ENCODE data around the gene ATP1A1. TPM values are rescaled to one million over a fixed set of nuclear protein-coding genes. Genes with fewer than 3 reads are reported as not detected.

Gene ATP1A1
- total RNA-seq, 2 experiments from 2014 or later, result 251 to 262 TPM

DNA sequence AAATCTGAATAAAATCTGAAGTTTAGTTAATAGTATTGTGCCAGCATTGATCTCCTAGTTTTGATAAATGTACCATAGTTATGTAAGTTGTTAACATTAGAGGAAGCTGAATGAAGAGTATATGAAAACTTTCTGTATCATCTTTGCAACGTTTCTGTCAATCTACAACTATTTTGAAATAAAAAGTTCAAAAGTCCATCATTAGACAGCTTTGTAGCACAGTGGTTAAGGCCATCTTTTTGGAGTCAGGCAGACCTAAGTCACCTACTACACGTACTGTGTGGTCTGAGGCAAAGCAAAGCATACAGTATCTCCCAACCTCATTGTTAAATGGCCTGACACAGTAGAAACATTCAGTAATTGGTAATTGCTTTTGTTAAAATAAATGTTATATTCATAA is 47.9 kb upstream of the ATP1A1 start:
- Mint-ChIP-seq H3K27ac (peak overlapping the region; percentile 91), H3K27me3 (no peaks in the 10 kb centered on the region), H3K4me3 (peak overlapping the region; percentile 59), H3K9me3 (no peaks in the 10 kb centered on the region), H3K4me1 (ENCODE audit: low read depth) (peaks cover 94% of the 10 kb centered on the region), H3K36me3 (ENCODE audit: low read depth) (no peaks in the 10 kb centered on the region)
- Histone ChIP-seq H3K9me3 (ENCODE audit: control insufficient read depth in 1 of 2, insufficient read depth in 1 of 2, low read length in 2 of 2) (no peaks in the 10 kb centered on the region), H3K4me3 (ENCODE audit: low read length) (peak overlapping the region; percentile 22), H3K36me3 (ENCODE audit: insufficient read depth, low read length) (no peaks in the 10 kb centered on the region), H3K27me3 (ENCODE audit: control insufficient read depth in 1 of 2, insufficient read depth in 2 of 2, low read length in 2 of 2) (no peaks in the 10 kb centered on the region), H3K27ac (ENCODE audit: low read depth in 1 of 2, low read length in 2 of 2) (peak overlapping the region; percentile 18 to 85), H3K4me1 (ENCODE audit: insufficient read depth, low read length) (peaks cover 63% of the 10 kb centered on the region)
- DNase-seq (peak in 1 of 14 experiments; percentile 15), ATAC-seq (ENCODE audit: poor library complexity) (no peak)
- POLR2A ChIA-PET, result interaction anchor here (0.7 to 6.1 kb wide), 7 partner anchors 11 to 110 kb away, joined by 3 to 35 read pairs (median 5); partner anchors contain the start of gene ATP1A1
- TF ChIP-seq CTCF (IDR thresholded peaks at IDR 0.05), result no peak
- CTCF ChIA-PET, result interaction anchor here (1.7 kb wide), 1 partner anchor 10 kb away, joined by 3 read pairs; no protein-coding TSS in a partner anchor
- intact Hi-C loops (cut with DNase I, micrococcal nuclease), result loop anchor here (2.0 to 10.0 kb wide), 4 partner anchors 22 to 90 kb away; partner anchors contain the start of gene ATP1A1 (in 1 of the 2)

GRCh38 chr1:116325922-116326321 is 47.1 kb upstream of the ATP1A1 start:
- peaks cover 98% of the 10 kb centered on the region for H3K4me1 Mint-ChIP-seq (ENCODE audit: low read depth)
- H3K36me3 Mint-ChIP-seq (ENCODE audit: low read depth), result no peaks in the 10 kb centered on the region
- peak overlapping the region; percentile 91 for H3K27ac Mint-ChIP-seq
- Histone ChIP-seq H3K9me3 (ENCODE audit: control insufficient read depth in 1 of 2, insufficient read depth in 1 of 2, low read length in 2 of 2) (no peaks in the 10 kb centered on the region), H3K4me1 (ENCODE audit: insufficient read depth, low read length) (peaks cover 60% of the 10 kb centered on the region), H3K27me3 (ENCODE audit: control insufficient read depth in 1 of 2, insufficient read depth in 2 of 2, low read length in 2 of 2) (no peaks in the 10 kb centered on the region), H3K4me3 (ENCODE audit: low read length) (peak overlapping the region; percentile 22), H3K36me3 (ENCODE audit: insufficient read depth, low read length) (no peaks in the 10 kb centered on the region), H3K27ac (ENCODE audit: low read depth in 1 of 2, low read length in 2 of 2) (peak overlapping the region; percentile 72 to 85)
- ATAC-seq (ENCODE audit: poor library complexity) (peak; percentile 91), DNase-seq (peak; percentile 25 to 83 (median 53))
- ChIA-PET POLR2A (interaction anchor here (0.7 to 6.1 kb wide), 13 partner anchors 9 to 112 kb away, joined by 3 to 35 read pairs (median 4); no protein-coding TSS in a partner anchor), CTCF (interaction anchor here (0.8 to 1.7 kb wide), 2 partner anchors 9 to 173 kb away, joined by 3 read pairs; no protein-coding TSS in a partner anchor)
- no peaks in the 10 kb centered on the region for H3K27me3 Mint-ChIP-seq
- H3K4me3 Mint-ChIP-seq, result peak overlapping the region; percentile 62
- no peaks in the 10 kb centered on the region for H3K9me3 Mint-ChIP-seq
- intact Hi-C loops (cut with DNase I, micrococcal nuclease), result loop anchor here (2.0 to 10.0 kb wide), 4 partner anchors 21 to 91 kb away; partner anchors contain the start of gene ATP1A1 (in 1 of the 2)
- no peak for TF ChIP-seq CTCF (IDR thresholded peaks at IDR 0.05)

DNA sequence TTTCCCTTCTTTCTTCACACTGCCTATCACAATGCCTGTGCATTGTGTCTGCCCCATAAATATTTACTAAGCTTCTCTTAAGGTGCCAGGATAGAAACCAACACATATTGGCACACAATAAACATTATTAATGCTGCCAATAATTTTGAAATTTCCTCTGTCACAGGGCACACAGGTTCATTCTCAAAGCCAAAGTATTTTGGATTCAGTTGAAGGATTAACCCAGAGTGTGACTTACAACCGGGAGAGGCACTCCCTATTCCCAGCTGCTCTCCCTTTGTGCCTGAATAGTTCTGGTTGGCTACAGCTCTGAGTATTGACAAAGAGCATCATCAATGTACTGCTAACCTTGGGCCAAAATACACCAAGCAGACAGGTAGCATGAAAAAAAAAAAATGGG is 46.6 kb upstream of the ATP1A1 start:
- no peaks in the 10 kb centered on the region for H3K9me3 ChIP-seq (ENCODE audit: control insufficient read depth in 1 of 2, insufficient read depth in 1 of 2, low read length in 2 of 2)
- ATAC-seq (ENCODE audit: poor library complexity) (no peak), DNase-seq (no peak)
- peak overlapping the region; percentile 91 for H3K27ac Mint-ChIP-seq
- peaks cover 98% of the 10 kb centered on the region for H3K4me1 Mint-ChIP-seq (ENCODE audit: low read depth)
- TF ChIP-seq CTCF (IDR thresholded peaks at IDR 0.05), result no peak
- H3K27ac ChIP-seq (ENCODE audit: low read depth in 1 of 2, low read length in 2 of 2), result peak overlapping the region; percentile 72 to 85
- no peaks in the 10 kb centered on the region for H3K27me3 ChIP-seq (ENCODE audit: control insufficient read depth in 1 of 2, insufficient read depth in 2 of 2, low read length in 2 of 2)
- POLR2A ChIA-PET, result interaction anchor here (0.7 to 6.1 kb wide), 13 partner anchors 8 to 111 kb away, joined by 3 to 35 read pairs (median 4); no protein-coding TSS in a partner anchor
- H3K4me3 Mint-ChIP-seq, result peak overlapping the region; percentile 62
- no peaks in the 10 kb centered on the region for H3K36me3 ChIP-seq (ENCODE audit: insufficient read depth, low read length)
- H3K27me3 Mint-ChIP-seq, result no peaks in the 10 kb centered on the region
- peaks cover 58% of the 10 kb centered on the region for H3K4me1 ChIP-seq (ENCODE audit: insufficient read depth, low read length)
- no peaks in the 10 kb centered on the region for H3K9me3 Mint-ChIP-seq
- CTCF ChIA-PET, result interaction anchor here (1.2 to 1.7 kb wide), 2 partner anchors 9 to 64 kb away, joined by 3 read pairs; no protein-coding TSS in a partner anchor
- H3K36me3 Mint-ChIP-seq (ENCODE audit: low read depth), result no peaks in the 10 kb centered on the region
- no peak overlapping the region for H3K4me3 ChIP-seq (ENCODE audit: low read length)
- intact Hi-C loops (cut with DNase I, micrococcal nuclease), result loop anchor here (5.0 to 10.0 kb wide), 2 partner anchors 46 to 92 kb away; partner anchors contain the start of gene ATP1A1 (in 1 of the 2)
